Measurements from ENCODE around the gene ATP6V1G1. TPM values are rescaled to one million over a fixed set of nuclear protein-coding genes. Genes with fewer than 3 reads are reported as not detected.

The ATP6V1G1 gene
- total and polyA plus RNA-seq, 7 experiments from 2014 or later, result 86.2 to 372 (median 133) TPM

GRCh38 chr9:114638404-114638803 is 50.8 kb downstream of the ATP6V1G1 start:
- peak overlapping the region in 5 of 9 donors; percentile 7 to 65 (median 41) for H3K27ac Mint-ChIP-seq
- peaks cover 0 to 72% (median 12%) of the 10 kb centered on the region in 3 experiments for H3K36me3 ChIP-seq (ENCODE audit: control insufficient read depth in 2 of 3, insufficient read depth in 3 of 3, low read length in 3 of 3)

GRCh38 chr9:114641967-114642366 is 54.4 kb downstream of the ATP6V1G1 start:
- H3K4me3 Mint-ChIP-seq, result no peak overlapping the region
- ChIA-PET POLR2A (no interaction called here), CTCF (interaction anchor here (1.1 kb wide), 1 partner anchor 209 kb away, joined by 3 read pairs; no protein-coding TSS in a partner anchor)
- peak overlapping the region in 5 of 9 donors; percentile 22 to 67 (median 43) for H3K27ac Mint-ChIP-seq
- intact Hi-C loops (cut with micrococcal nuclease), result no loop called here
- Histone ChIP-seq H3K36me3 (ENCODE audit: control insufficient read depth in 2 of 3, insufficient read depth in 3 of 3, low read length in 3 of 3) (peaks cover 0 to 66% (median 3%) of the 10 kb centered on the region in 3 experiments), H3K9me3 (ENCODE audit: control insufficient read depth in 2 of 3, low read length in 3 of 3) (no peaks in the 10 kb centered on the region), H3K27me3 (ENCODE audit: control insufficient read depth in 2 of 2, insufficient read depth in 2 of 2, low read length in 2 of 2) (no peaks in the 10 kb centered on the region), H3K4me1 (ENCODE audit: control insufficient read depth in 2 of 2, insufficient read depth in 2 of 2, low read length in 2 of 2) (no peaks in the 10 kb centered on the region), H3K27ac (ENCODE audit: low read depth, low read length) (no peak overlapping the region), H3K4me3 (ENCODE audit: low read length) (no peak overlapping the region)
- H3K4me1 Mint-ChIP-seq, result peaks cover 0 to 7% (median 0%) of the 10 kb centered on the region in 7 donors
- no peaks in the 10 kb centered on the region for H3K27me3 Mint-ChIP-seq
- H3K36me3 Mint-ChIP-seq, result peaks cover 5 to 70% (median 38%) of the 10 kb centered on the region in 5 donors
- no peak for ATAC-seq
- DNase-seq, result no peak
- peaks cover 0 to 4% (median 0%) of the 10 kb centered on the region in 11 donors for H3K9me3 Mint-ChIP-seq

More at GRCh38 chr9:114638404-114638803, 50.8 kb downstream of the ATP6V1G1 start:
- peaks cover 0 to 8% (median 0%) of the 10 kb centered on the region in 7 donors for H3K4me1 Mint-ChIP-seq
- ChIA-PET CTCF (no interaction called here), POLR2A (interaction anchor here (1.2 to 1.6 kb wide), 2 partner anchors 46 to 51 kb away, joined by 3 read pairs; partner anchors contain the start of gene ATP6V1G1)
- H3K27me3 ChIP-seq (ENCODE audit: control insufficient read depth in 2 of 2, insufficient read depth in 2 of 2, low read length in 2 of 2), result no peaks in the 10 kb centered on the region
- DNase-seq (no peak), ATAC-seq (no peak)
- no peaks in the 10 kb centered on the region for H3K4me1 ChIP-seq (ENCODE audit: control insufficient read depth in 2 of 2, insufficient read depth in 2 of 2, low read length in 2 of 2)
- no peak overlapping the region for H3K27ac ChIP-seq (ENCODE audit: low read depth, low read length)
- no peak overlapping the region for H3K4me3 ChIP-seq (ENCODE audit: low read length)
- no peaks in the 10 kb centered on the region for H3K27me3 Mint-ChIP-seq
- peaks cover 0 to 2% (median 0%) of the 10 kb centered on the region in 11 donors for H3K9me3 Mint-ChIP-seq
- no peak overlapping the region for H3K4me3 Mint-ChIP-seq
- H3K36me3 Mint-ChIP-seq, result peaks cover 3 to 60% (median 24%) of the 10 kb centered on the region in 5 donors
- intact Hi-C loops (cut with micrococcal nuclease), result no loop called here
- H3K9me3 ChIP-seq (ENCODE audit: control insufficient read depth in 2 of 3, low read length in 3 of 3), result no peaks in the 10 kb centered on the region

- intact Hi-C loops (cut with micrococcal nuclease), result no loop called here
- DNase-seq (no peak), ATAC-seq (no peak)
- peaks cover 0 to 59% (median 3%) of the 10 kb centered on the region in 3 experiments for H3K36me3 ChIP-seq (ENCODE audit: control insufficient read depth in 2 of 3, insufficient read depth in 3 of 3, low read length in 3 of 3)
- CTCF ChIA-PET, result no interaction called here
- H3K9me3 Mint-ChIP-seq, result peaks cover 0 to 5% (median 0%) of the 10 kb centered on the region in 11 donors
- H3K4me1 Mint-ChIP-seq, result peaks cover 0 to 7% (median 0%) of the 10 kb centered on the region in 7 donors
- H3K36me3 Mint-ChIP-seq, result peaks cover 7 to 77% (median 45%) of the 10 kb centered on the region in 5 donors
- no peaks in the 10 kb centered on the region for H3K27me3 ChIP-seq (ENCODE audit: control insufficient read depth in 2 of 2, insufficient read depth in 2 of 2, low read length in 2 of 2)
- POLR2A ChIA-PET, result no interaction called here
- no peak overlapping the region for H3K27ac ChIP-seq (ENCODE audit: low read depth, low read length)
- peak overlapping the region in 1 of 9 donors; percentile 18 for H3K27ac Mint-ChIP-seq
- no peaks in the 10 kb centered on the region for H3K4me1 ChIP-seq (ENCODE audit: control insufficient read depth in 2 of 2, insufficient read depth in 2 of 2, low read length in 2 of 2)
- no peak overlapping the region for H3K4me3 Mint-ChIP-seq
- no peaks in the 10 kb centered on the region for H3K27me3 Mint-ChIP-seq
- H3K4me3 ChIP-seq (ENCODE audit: low read length), result no peak overlapping the region
- no peaks in the 10 kb centered on the region for H3K9me3 ChIP-seq (ENCODE audit: control insufficient read depth in 2 of 3, low read length in 3 of 3)
Observed at GRCh38 chr9:114643001-114643400, 55.4 kb downstream of the ATP6V1G1 start.

GRCh38 chr9:114643896-114644295 is 56.3 kb downstream of the ATP6V1G1 start:
- Histone ChIP-seq H3K36me3 (ENCODE audit: control insufficient read depth in 2 of 3, insufficient read depth in 3 of 3, low read length in 3 of 3) (peaks cover 0 to 51% (median 3%) of the 10 kb centered on the region in 3 experiments), H3K27ac (ENCODE audit: low read depth, low read length) (no peak overlapping the region), H3K4me3 (ENCODE audit: low read length) (no peak overlapping the region), H3K9me3 (ENCODE audit: control insufficient read depth in 2 of 3, low read length in 3 of 3) (no peaks in the 10 kb centered on the region), H3K4me1 (ENCODE audit: control insufficient read depth in 2 of 2, insufficient read depth in 2 of 2, low read length in 2 of 2) (no peaks in the 10 kb centered on the region), H3K27me3 (ENCODE audit: control insufficient read depth in 2 of 2, insufficient read depth in 2 of 2, low read length in 2 of 2) (no peaks in the 10 kb centered on the region)
- H3K4me1 Mint-ChIP-seq, result peaks cover 0 to 7% (median 0%) of the 10 kb centered on the region in 7 donors
- no peaks in the 10 kb centered on the region for H3K27me3 Mint-ChIP-seq
- H3K36me3 Mint-ChIP-seq, result peaks cover 7 to 75% (median 45%) of the 10 kb centered on the region in 5 donors
- ChIA-PET POLR2A (no interaction called here), CTCF (interaction anchor here (1.8 kb wide), 1 partner anchor 10 kb away, joined by 12 read pairs; no protein-coding TSS in a partner anchor)
- H3K4me3 Mint-ChIP-seq, result no peak overlapping the region
- DNase-seq, result no peak
- ATAC-seq, result no peak
- H3K27ac Mint-ChIP-seq, result peak overlapping the region in 6 of 9 donors; percentile 2 to 77 (median 44)
- intact Hi-C loops (cut with micrococcal nuclease), result no loop called here
- peaks cover 0 to 5% (median 0%) of the 10 kb centered on the region in 11 donors for H3K9me3 Mint-ChIP-seq

Other genes starting within 250 kb of the ATP6V1G1 start
- 100 to 1,000 TPM; 276 to 403 (median 375) TPM for gene AKNA, start 199.8 kb upstream of the ATP6V1G1 start, total RNA-seq
- gene AKNA, start 199.8 kb upstream of the ATP6V1G1 start, polyA plus RNA-seq, result 10 to 100 TPM; 20.5 to 39.6 TPM
- 10 to 100 TPM in 2 of 5 experiments, 1 to 10 TPM in 3; 1.1 to 24.0 (median 3.0) TPM for gene WHRN, start 82.3 kb upstream of the ATP6V1G1 start, total RNA-seq
- gene WHRN, start 82.3 kb upstream of the ATP6V1G1 start, polyA plus RNA-seq, result under 1 TPM in 1 of 2 donors, not detected in 1; 0.12 TPM
- gene TMEM268, start 23.5 kb downstream of the ATP6V1G1 start, total RNA-seq, result 10 to 100 TPM; 15.7 to 21.7 (median 19.8) TPM
- gene TMEM268, start 23.5 kb downstream of the ATP6V1G1 start, polyA plus RNA-seq, result 10 to 100 TPM in 1 of 2 donors, 1 to 10 TPM in 1; 8.0 to 11.6 TPM
- gene TEX53, start 70.0 kb downstream of the ATP6V1G1 start, total RNA-seq, result not detected
- not detected for gene TEX53, start 70.0 kb downstream of the ATP6V1G1 start, polyA plus RNA-seq
- under 1 TPM in 1 of 5 experiments, not detected in 4; 0.85 TPM for gene TEX48, start 94.4 kb downstream of the ATP6V1G1 start, total RNA-seq
- gene TEX48, start 94.4 kb downstream of the ATP6V1G1 start, polyA plus RNA-seq, result not detected
- gene TNFSF15, start 218.3 kb downstream of the ATP6V1G1 start, total RNA-seq, result 1 to 10 TPM in 1 of 5 experiments, under 1 TPM in 1, not detected in 3; 0.44 to 3.8 TPM
- gene TNFSF15, start 218.3 kb downstream of the ATP6V1G1 start, polyA plus RNA-seq, result not detected